NCI-H446 (cell line): Measurements from ENCODE around the gene SLC4A2.

ENCODE experiments used
- DNase-seq, 2 experiments: peaks; one replicate each; lab custom pipeline; 2025; lab: John Stamatoyannopoulos, UW

Gene SLC4A2

DNA sequence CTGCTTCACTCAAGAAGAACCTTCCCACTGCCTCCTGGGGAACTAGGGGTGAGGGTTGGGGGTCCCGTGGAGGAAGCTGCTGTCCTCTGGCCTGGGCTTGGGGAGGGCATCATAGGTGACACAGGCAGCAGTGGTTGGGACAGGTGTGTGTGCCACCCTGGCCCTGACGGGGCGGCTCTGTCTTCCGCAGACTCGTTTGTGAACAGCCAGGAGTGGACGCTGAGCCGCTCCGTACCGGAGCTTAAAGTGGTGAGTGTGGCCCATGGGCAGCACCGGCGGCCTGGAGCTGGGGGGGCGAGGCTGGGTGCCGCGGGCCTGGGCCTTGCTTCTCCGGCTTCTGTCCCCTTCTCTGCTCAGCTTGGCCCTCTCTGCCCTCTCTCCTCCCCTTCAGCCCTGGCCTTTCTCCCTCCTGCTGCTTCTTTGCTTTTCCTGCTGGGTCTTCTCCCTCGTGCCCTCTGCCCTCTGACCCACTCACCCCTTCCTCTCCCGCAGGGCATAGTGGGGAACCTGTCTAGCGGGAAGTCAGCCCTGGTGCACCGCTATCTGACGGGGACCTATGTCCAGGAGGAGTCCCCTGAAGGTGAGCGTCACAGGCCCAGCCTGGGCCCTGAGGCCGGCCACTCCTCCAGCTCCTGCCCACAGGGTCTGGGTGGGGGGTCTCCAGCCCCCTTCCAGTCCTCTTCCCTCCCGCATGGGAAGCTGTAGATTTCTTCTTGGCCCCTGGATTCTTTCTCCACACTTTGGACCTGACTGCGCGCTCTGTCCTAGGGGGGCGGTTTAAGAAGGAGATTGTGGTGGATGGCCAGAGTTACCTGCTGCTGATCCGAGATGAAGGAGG, 57.4 kb downstream of the SLC4A2 start:
- no peak for DNase-seq

DNA sequence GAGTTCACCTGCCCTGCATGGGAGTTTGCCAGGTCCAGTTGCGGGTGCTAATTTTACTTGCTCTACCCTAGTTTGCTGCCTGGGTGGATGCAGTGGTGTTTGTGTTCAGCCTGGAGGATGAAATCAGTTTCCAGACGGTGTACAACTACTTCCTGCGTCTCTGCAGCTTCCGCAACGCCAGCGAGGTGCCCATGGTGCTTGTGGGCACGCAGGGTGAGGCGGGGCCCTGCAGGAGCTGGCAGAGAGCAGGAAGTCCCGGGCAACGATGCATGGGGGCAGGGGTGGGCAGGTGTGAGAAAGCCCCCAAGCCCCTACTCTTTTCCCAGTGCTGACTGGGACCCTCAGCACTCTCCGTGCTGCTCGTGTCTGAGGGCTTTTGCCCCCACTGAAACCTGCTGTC, 58.2 kb downstream of the SLC4A2 start:
- no peak for DNase-seq

DNA sequence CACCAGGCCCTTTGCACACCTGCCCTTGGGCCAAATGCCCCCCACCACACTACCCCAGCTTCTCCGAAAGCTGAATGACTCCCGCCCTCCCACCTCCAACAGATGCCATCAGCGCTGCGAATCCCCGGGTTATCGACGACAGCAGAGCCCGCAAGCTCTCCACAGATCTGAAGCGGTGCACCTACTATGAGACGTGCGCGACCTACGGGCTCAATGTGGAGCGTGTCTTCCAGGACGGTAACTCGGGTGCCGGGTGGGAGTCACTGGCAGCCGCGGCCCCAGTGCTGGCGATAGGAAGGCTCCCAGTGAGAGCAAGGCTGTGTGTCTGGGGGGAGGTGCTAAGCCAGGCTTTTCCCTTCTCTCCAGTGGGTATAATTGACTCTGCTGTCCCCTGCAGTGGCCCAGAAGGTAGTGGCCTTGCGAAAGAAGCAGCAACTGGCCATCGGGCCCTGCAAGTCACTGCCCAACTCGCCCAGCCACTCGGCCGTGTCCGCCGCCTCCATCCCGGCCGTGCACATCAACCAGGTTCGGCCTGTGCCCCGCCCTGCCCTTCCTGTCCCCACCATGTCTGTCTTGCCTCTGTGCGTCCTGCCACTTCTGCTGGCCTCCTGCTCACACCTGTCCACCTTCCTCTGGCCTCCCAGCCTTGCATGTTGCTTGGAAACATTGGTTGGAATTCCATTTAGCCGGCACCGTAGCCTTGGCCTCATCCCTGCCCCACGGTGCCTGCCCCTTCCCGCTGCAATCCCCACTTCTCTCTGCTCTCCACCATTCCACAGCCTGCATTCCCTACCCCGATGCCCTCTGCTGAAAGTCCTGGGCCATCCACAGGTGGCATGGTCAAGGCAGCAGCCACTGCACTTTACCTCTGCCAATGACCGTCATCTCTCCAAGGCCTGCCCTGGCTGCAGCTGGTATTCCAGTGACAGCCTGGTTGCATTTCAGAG, 59.0 kb downstream of the SLC4A2 start:
- no peak for DNase-seq

DNA sequence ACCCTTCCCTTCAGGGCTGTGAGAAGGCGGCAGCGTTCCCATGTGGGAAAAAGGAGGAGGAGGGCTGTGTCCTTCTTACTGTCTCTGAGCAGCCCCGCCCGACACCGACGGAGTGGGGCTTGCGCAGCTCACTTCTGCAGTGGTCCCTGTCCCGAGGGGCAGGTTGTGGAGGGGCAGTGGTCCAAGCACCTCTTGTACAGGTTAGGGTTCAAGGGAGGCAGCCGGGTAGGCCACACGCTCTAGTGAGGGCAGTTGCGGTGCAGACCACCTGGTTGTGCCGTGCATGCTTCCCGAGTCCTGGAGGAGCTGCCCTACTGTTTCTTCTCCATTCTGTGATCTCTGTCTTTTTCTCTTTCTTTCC, 59.6 kb downstream of the SLC4A2 start:
- DNase-seq, result no peak

DNA sequence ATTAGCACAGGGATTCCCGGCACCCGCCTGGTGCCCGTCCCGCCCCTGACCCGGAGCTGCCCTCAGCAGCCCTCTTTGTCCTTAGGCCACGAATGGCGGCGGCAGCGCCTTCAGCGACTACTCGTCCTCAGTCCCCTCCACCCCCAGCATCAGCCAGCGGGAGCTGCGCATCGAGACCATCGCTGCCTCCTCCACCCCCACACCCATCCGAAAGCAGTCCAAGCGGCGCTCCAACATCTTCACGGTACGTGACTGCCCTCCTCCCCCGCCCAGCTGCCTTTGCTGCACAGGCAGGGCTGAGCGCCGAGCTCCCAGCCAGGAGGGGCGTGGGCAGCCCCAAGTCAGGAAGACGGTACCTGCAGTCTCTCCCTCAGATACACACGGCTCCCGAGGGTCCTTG, 60.5 kb downstream of the SLC4A2 start:
- no peak for DNase-seq

DNA sequence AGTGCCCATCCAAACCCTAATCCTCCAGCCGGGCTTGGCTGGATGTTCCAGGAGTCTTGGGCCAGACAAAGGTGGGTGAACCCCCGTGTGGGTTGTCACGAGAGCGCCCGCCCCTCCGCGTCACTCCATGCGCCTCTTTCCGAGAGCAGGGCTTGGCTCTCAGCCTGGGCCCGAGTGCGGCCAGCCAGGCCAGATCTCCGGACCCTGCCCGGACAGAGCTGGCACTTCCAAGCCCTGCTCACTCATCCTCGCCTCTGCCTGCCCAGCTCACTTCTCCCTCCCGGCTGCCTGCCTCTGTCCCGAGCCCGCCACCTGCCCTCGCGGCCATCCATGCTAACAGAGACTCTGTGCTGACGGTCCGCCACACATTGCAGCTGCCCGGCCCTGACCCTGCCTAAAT, 61.5 kb downstream of the SLC4A2 start:
- DNase-seq, result no peak

DNA sequence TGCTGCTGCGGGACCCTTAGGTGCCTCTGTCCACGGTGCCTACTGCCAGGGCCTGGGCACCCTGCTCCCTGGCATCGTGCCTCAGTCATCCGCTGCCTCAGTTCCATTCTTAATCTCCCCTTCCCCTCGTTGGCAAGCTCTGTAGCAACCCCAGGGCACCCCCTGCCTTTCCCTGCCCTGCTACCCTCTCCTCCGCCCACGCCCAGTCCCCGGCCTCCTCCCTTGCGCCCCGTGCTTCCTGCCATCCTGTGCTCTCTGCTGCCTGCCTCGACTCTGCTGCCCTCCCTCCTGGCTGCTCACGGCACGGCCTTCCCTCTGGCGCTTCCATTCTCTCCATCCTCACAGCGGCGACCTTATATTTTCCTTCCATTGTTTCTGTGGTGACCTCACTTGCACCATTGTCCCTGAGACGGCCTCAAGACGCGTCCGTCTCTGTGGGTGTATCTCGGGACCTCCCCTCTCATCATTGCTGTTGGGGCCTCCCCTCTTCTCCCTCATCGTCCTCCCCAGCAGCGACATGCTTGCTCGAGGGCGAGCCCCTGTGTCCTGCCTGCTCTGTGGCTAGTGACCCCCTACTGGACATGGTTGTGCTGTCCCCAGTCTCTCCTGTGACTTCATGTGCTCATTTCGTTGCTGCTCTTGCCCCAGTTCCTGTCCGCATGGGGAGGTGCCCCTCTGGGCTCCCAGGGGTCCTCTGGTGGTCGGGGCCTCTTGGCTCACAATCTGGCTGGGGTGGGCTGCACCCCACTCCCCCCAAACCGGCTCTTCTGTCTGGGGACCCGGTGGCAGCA, 62.2 kb downstream of the SLC4A2 start:
- DNase-seq, result no peak

DNA sequence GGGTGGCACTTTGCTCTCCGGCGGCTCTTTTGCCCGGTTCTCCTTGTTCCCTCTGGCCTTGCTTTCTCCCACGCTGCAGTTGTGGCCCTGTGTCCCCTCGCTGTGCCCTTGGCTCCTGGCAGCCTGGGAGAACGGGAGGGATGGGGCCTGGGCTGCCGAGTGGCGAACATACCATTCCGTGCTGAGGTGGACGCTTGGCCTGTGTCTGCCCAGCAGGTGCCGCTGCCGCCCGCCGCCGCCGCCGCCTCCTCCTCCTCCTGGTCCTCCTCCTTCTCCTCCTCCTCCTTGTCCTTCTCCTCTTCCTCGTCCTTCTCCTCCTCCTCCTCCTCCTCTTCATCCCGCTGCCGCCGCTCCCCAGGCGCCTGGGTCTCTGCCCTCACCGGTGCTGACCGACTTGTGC, 62.9 kb downstream of the SLC4A2 start:
- DNase-seq, result no peak

DNA sequence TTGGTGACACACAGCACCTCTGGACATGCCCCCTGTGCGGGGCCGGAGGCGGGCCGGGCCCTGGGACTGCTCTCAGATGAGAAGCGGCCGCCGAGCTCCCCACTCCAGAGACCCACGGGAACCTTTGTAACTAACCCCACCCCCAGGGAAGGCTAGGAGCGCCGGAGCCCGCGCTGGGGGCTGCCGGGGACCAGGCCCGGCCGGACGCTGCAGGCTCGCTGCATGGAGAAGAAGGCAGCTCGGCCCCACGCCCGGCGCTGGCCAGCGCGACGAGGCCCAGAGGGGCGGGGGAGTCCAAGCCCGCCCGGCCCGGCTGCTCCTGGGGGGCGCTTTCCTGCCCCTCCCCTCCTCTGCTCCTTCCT, 63.4 kb downstream of the SLC4A2 start:
- DNase-seq, result no peak

DNA sequence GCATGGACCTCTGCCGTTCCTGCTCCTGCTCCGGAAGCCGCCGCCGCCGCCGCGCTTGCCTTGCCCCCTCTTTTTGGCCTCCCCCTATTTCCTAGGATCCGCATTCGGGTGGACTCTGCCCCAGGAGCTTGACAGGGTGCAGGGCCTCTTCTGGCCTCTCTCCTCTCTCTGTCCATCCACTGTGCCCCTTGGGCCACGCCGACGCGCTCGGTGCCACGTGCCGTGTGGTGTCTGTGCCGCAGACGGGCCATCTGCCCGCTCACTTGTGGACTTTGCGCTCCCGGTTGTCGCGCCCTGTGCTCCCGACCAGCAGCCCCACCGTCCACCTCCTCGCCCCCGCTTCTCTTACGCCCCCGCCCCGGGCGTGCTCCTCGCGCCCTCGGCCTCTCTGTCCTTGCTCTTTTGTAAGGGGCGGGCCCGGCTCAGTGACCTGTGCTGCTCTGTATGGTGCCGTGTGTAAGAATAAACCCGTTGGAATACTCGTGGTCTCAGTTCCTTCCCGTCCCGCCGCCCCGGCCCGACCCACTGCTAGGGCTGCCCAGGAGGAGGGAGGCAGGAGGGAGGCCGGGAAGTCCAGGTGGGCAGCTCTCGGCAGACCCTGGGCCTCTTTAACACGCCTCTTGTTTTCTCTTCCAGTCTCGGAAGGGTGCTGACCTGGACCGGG, 63.9 kb downstream of the SLC4A2 start:
- DNase-seq, result no peak

DNA sequence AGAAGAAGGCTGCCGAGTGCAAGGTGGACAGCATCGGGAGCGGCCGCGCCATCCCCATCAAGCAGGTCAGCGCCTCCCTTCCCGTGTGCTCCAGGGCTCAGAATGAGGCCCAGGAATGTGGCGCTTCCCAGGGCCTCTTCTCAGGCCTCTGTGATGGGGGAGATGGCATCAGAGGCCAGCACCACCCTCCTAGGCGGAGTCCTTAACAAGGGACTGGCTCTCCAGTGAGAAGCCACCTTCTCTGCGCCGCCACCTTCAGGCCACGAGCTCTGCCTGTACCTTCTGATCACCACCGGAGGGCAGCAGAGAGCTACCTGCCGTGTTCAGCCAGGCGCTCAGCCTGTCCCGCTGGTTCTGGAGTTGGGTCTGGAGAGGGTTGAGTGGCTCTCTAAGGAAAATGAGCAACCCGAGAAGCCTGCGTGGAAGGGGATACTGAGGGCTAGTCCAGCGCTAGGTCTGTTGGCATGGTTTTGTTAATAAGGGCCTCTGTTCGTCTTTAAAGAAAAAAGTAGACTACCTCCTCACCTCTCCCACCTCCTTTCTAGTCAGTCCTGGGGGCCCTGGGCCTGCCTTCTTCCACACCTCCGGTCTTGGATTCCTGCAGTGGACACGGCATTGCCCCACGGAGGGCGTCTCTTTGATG, 64.6 kb downstream of the SLC4A2 start:
- DNase-seq, result peak; percentile 24 to 74

DNA sequence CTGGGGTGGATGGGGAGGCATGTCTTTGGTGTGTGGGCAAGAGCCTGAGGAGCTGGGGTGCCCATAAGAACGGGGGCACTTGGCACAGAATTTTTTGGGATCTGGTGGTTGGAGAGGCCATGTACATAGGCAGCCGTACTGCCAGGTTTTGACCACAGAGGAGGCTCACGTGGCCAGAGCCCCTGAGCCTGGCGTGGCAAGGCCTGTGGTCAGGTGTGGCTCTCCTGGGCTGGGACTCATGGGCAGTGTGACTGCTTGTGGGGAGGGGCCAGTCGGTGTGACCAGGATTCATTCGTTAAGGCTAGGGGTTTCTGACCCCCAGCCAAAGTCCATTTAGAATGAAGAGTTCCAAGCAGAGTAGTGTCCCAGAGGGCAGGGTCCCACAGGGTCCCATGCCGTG, 65.1 kb downstream of the SLC4A2 start:
- DNase-seq, result no peak

DNA sequence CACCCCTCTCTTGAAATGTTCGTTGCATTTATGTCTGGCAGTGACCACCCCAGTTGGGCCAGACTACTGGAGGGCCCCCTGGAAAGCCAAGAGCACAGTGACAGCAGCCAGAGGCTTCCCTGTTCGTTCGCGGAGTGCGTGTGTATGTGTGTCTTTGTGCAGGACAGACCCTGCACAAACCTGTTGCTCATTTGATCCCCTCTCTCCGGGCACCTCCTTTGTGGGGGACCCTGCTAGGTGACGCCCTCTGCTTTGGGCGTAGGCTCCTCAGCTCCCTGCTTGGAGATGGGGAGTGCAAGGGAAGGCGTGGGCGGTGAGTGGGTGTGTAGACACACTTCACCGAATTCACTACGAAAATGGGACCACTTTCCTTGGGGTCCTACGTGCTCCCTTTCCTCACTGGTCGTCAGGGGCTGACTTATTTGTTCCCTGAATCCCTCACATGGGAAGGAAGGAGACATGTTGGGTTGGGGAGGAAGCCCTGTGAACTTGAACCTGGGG, 65.6 kb downstream of the SLC4A2 start:
- no peak for DNase-seq

DNA sequence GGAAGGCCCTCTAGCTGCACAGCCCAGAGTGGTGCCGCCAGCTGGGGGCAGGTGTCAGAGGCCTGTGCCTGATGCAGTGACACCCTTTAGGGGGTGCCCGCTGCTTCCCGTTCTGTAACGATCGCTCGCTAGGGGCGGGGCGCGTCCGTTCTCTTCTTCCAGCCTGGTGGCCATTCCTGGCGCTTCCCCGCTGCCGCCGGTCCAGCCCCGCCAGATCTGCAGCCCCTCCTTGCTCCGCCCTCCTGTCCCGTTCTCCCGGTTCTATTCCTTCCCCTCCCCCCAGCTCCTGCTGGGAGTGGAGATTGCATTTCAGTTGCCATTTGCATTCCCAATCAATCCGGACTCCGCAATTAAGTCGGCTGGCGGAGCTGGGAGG, 66.1 kb downstream of the SLC4A2 start:
- no peak for DNase-seq

DNA sequence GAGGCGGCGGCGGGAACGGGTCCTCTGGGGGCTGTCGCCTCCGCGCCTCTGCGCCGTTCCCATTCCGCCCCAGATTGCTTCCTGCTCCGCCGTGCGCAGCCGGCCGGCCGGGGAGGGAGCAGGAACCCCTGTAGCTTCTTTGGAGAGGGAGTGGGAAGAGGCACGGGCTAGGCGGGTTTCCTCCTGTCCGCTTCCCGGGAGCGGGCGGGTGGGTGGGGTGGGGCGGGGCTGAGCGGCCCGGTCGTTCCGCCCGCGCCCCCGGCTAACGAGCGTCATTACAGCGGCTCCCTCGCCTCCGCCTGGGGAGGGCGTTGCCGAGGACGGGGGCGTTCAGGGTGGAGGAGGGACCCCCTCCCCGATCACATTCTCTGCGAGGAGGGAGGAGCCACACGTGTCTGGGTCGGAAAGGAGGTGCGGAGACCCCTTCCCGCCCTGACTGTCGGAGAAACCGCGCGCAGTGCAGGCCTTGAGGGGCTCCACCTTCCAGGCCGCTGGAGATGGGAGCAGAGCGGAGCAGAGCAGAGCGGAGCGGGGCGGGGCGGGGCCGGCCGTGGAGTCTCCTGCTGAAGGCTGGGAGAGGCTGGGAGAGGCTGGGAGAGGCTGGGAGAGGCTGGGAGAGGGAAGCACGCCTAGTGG, 66.6 kb downstream of the SLC4A2 start:
- DNase-seq, result no peak
